K562 (cell line): ENCODE results near the gene NCKIPSD. TPM values are rescaled to one million over a fixed set of nuclear protein-coding genes. Genes with fewer than 3 reads are reported as not detected.

Experiments used
- AFF1 ChIP-seq, 2 experiments: fragments of 450-650 bp; IDR thresholded peaks; 2 replicates each; pipeline ENCODE4 v1.6.1; 2018; ENCODE audit warnings: mild to moderate bottlenecking in 2 of 2, low read depth in 1 of 2; ENCODE audit not compliant: partially characterized antibody in 2 of 2
- CEBPG ChIP-seq, 3 experiments: fragments of 200-800 bp in 1 of 3; sonication (Bioruptor generic) in 1 of 3; sonication (generic) in 1 of 3; formaldehyde crosslinking in 1 of 3; IDR thresholded peaks in 2 of 3; conservative IDR thresholded peaks in 1 of 3; 2 replicates each; pipeline versions ENCODE4 v1.6.1 to v1.8.0; 2016 to 2022; ENCODE audit warnings: missing compliant biosample characterization in 2 of 3, missing genetic modification characterization in 2 of 3, mild to moderate bottlenecking in 1 of 3, missing genetic modification reagents in 1 of 3
- EGR1 ChIP-seq: fragments of 450-650 bp; conservative IDR thresholded peaks from 2 replicates; pipeline ENCODE4 v1.6.1; 2017; ENCODE audit warnings: mild to moderate bottlenecking
- GTF2B ChIP-seq: IDR thresholded peaks from 2 replicates; pipeline ENCODE4 v1.6.1; 2011; ENCODE audit not compliant: insufficient read length; ENCODE audit errors: extremely low read depth
- MCM3 ChIP-seq: fragments of 450-650 bp; IDR thresholded peaks from 2 replicates; pipeline ENCODE4 v1.6.1; 2016
- NFIX ChIP-seq: fragments of 250-450 bp; sonication (Bioruptor Pico); IDR thresholded peaks from 2 replicates; pipeline ENCODE4 v1.4.0; 2020; ENCODE audit warnings: low read depth, mild to moderate bottlenecking, moderate library complexity
- POLR3A ChIP-seq: IDR thresholded peaks from 2 replicates; pipeline ENCODE4 v1.6.1; 2011; ENCODE audit warnings: borderline replicate concordance, mild to moderate bottlenecking, moderate library complexity; ENCODE audit not compliant: insufficient read length, insufficient read depth; ENCODE audit errors: extremely low read depth
- RFX7 ChIP-seq: fragments of 250-450 bp; sonication (Bioruptor Pico); IDR thresholded peaks from 2 replicates; pipeline ENCODE4 v1.5.1; 2021; ENCODE audit warnings: mild to moderate bottlenecking
- SPI1 ChIP-seq: IDR thresholded peaks from 2 replicates; pipeline ENCODE4 v1.6.1; 2011; ENCODE audit warnings: low read depth, low read length, control low read depth, borderline replicate concordance
- TEAD1 ChIP-seq, 2 experiments: fragments of 450-650 bp in 1 of 2; sonication (generic) in 1 of 2; formaldehyde crosslinking; IDR thresholded peaks; 2 replicates each; pipeline versions ENCODE4 v1.4.0 to v1.8.0; 2020 to 2022; ENCODE audit warnings: mild to moderate bottlenecking in 2 of 2, missing genetic modification reagents in 1 of 2
- THAP12 ChIP-seq: fragments of 250-450 bp; sonication (Bioruptor Pico); IDR thresholded peaks from 2 replicates; pipeline ENCODE4 v1.9.0; 2021; ENCODE audit warnings: mild to moderate bottlenecking, inconsistent platforms
- ZBTB1 ChIP-seq: sonication (generic); formaldehyde crosslinking; IDR thresholded peaks from 2 replicates; pipeline ENCODE4 v1.8.1; 2023; ENCODE audit warnings: missing genetic modification reagents, low read depth, mild to moderate bottlenecking, borderline replicate concordance
- ZNF124 ChIP-seq: sonication (generic); formaldehyde crosslinking; IDR thresholded peaks from 2 replicates; pipeline ENCODE4 v1.8.1; 2022; ENCODE audit warnings: missing genetic modification reagents
- ZNF134 ChIP-seq: fragments of 250-450 bp; sonication (Bioruptor Pico); conservative IDR thresholded peaks from 2 replicates; pipeline ENCODE4 v1.4.0; 2020
- ZNF354B ChIP-seq: fragments of 250-450 bp; sonication (Bioruptor Pico); IDR thresholded peaks from 2 replicates; pipeline ENCODE4 v1.4.0; 2020
- polyA plus RNA-seq, 8 experiments: library from polyadenylated mRNA; depleted of rRNA in 4 of 8; stranded (reverse) in 5 of 8; unstranded in 3 of 8; fragments of >200 nt; fragmentation: Nextera tagmentation in 2 of 8; fragmentation: Illumina TruSeq in 1 of 8; extraction: Ambion mirVana in 2 of 8; extraction: Trizol in 1 of 8; gene quantifications; 2 replicates each; pipeline versions ENCODE4 v1.2.1 to v1.2.3, GENCODE V29; 2011 to 2014; ENCODE audit warnings: inconsistent platforms in 1 of 8, missing spikeins in 1 of 8
- total RNA-seq, 7 experiments: library from RNA; depleted of rRNA in 6 of 7; stranded (reverse); fragments of >200 nt in 6 of 7; fragmentation: Illumina TruSeq in 2 of 7; extraction: Trizol in 2 of 7; gene quantifications; 2 replicates each; pipeline versions ENCODE4 v1.2.1 to v1.2.3, GENCODE V29; 2011 to 2021; ENCODE audit warnings: low replicate concordance in 1 of 7
- TF ChIP-seq, protein P1 (sequence below): sonication (generic); formaldehyde crosslinking; IDR thresholded peaks from 2 replicates; pipeline ENCODE4 v1.8.0; 2022; ENCODE audit warnings: missing genetic modification reagents, mild to moderate bottlenecking, borderline replicate concordance
- TF ChIP-seq, protein P2 (sequence below): IDR thresholded peaks from 3 replicates; pipeline ENCODE4 v1.6.1; 2011; ENCODE audit warnings: borderline replicate concordance, mild to moderate bottlenecking; ENCODE audit not compliant: insufficient read length, insufficient read depth

NCKIPSD gene
- total and polyA plus RNA-seq, 9 of the 15 experiments (the other 6 are each of a cell fraction or from before 2014, with no cell fraction given), result 0.49 to 24.4 (median 12.3) TPM

DNA sequence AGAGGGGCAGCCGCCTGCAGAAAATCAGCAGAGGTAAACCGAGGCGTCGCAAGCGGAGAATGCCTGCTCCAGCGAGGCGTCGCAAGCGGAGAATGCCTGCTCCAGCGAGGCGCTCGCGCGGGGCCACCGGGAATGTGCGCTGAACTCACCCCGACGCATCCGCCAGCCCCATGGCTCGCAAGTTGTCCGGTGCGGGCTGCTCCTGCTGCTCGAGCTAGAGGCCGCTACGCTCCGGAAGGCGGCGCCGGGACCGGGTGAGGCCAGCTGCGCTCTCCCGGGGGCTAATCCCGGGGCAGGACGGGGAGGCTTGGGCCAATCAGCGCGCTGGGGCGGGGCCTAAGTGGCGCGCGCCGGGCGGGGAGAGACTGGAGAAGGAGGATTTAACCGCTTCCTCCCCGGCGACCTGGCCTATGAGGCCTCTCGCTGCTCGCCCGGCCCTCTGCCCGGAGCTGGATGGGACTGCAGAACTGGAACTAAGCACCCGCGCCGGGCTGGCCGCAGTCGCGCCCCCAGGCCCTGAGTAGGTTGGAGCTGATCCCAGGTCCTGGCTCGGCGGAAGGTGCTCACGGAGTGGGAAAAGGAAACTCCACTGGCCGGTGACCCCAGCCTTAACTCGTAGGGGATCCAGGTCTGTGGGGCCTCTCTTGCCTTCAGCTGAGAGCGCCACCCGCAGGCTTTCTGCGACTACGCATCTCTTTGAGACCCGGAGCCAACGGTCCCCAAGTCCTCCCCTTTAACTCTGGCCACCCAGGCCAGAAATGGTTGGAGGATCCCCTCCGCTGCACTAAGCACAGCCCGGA lies 50.3 kb downstream of the NCKIPSD start, which contains the start of gene SLC26A6 (continued):
- TF ChIP-seq TEAD1 (CRISPR knock-in tag; IDR thresholded peaks at IDR 0.05), result peak in 1 of 2 experiments; percentile 75; a peak in 1 of 4 replicates
- no peak for TF ChIP-seq RFX7 (CRISPR knock-in tag)
- TF ChIP-seq THAP12 (CRISPR knock-in tag), result no peak
- no peak for TF ChIP-seq POLR3A
- TF ChIP-seq, protein P1, sequence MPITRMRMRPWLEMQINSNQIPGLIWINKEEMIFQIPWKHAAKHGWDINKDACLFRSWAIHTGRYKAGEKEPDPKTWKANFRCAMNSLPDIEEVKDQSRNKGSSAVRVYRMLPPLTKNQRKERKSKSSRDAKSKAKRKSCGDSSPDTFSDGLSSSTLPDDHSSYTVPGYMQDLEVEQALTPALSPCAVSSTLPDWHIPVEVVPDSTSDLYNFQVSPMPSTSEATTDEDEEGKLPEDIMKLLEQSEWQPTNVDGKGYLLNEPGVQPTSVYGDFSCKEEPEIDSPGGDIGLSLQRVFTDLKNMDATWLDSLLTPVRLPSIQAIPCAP, result no peak
- no peak for TF ChIP-seq ZNF124 (CRISPR knock-in tag)
- no peak for TF ChIP-seq GTF2B
- TF ChIP-seq ZNF354B (CRISPR knock-in tag), result no peak
- 0 out of 2 replicates have a peak, but pooled peaks have one; percentile 3 for TF ChIP-seq SPI1
- no peak for TF ChIP-seq MCM3
- no peak for TF ChIP-seq CEBPG (CRISPR knock-in tag; IDR thresholded peaks at IDR 0.05)
- no peak for TF ChIP-seq CEBPG (tag; conservative IDR thresholded peaks at IDR 0.05 in 1 of 2, IDR thresholded peaks at IDR 0.05 in 1 of 2)
- no peak for TF ChIP-seq ZNF134 (CRISPR knock-in tag)
- TF ChIP-seq ZBTB1, result peak; percentile 45; the same call in 1 of the 2 replicates
- TF ChIP-seq NFIX, result no peak
- TF ChIP-seq, protein P2, sequence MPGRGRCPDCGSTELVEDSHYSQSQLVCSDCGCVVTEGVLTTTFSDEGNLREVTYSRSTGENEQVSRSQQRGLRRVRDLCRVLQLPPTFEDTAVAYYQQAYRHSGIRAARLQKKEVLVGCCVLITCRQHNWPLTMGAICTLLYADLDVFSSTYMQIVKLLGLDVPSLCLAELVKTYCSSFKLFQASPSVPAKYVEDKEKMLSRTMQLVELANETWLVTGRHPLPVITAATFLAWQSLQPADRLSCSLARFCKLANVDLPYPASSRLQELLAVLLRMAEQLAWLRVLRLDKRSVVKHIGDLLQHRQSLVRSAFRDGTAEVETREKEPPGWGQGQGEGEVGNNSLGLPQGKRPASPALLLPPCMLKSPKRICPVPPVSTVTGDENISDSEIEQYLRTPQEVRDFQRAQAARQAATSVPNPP, result no peak
- TF ChIP-seq EGR1, result no peak
- TF ChIP-seq AFF1 (IDR thresholded peaks at IDR 0.05; ENCODE audit: low read depth in 1 of 2, partially characterized antibody in 2 of 2), result no peak
